SK-N-SH treated with all-trans-retinoic acid at 6 μM for 48 hours (cell line): ENCODE data around the gene BICD1.

Source experiments
- PATZ1 ChIP-seq: fragments of 250-450 bp; sonication (Bioruptor Pico); IDR thresholded peaks from 2 replicates; pipeline ENCODE4 v1.8.0; 2020; ENCODE audit warnings: mild to moderate bottlenecking, moderate library complexity, borderline replicate concordance
- ZC3H10 ChIP-seq: fragments of 250-450 bp; sonication (Bioruptor Pico); IDR thresholded peaks from 2 replicates; pipeline ENCODE4 v1.5.1; 2021; ENCODE audit warnings: mild to moderate bottlenecking, moderate library complexity
- ZNF70 ChIP-seq: fragments of 450-650 bp; formaldehyde crosslinking; IDR thresholded peaks from 2 replicates; pipeline ENCODE4 v1.5.0; 2020; ENCODE audit warnings: mild to moderate bottlenecking, moderate library complexity
- TF ChIP-seq, protein P1 (sequence below): fragments of 250-450 bp; sonication (Bioruptor Pico); IDR thresholded peaks from 2 replicates; pipeline ENCODE4 v1.5.1; 2020; ENCODE audit warnings: low read depth, mild to moderate bottlenecking, moderate library complexity

DNA sequence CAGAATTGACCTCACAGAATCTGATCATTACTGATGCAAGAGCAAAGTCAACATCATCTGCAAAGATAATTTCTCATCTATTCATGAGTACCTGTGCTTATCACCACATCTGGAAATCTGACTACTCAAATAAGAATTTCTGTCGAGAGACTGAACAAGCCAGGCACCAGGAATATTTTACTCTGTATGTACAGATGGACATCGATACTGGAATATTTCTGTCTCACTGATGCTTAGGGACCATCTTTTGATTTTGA, 105.2 kb downstream of the BICD1 start:
- TF ChIP-seq PATZ1 (CRISPR knock-in tag) (no peak), ZC3H10 (no peak), ZNF70 (CRISPR knock-in tag) (no peak)
- TF ChIP-seq, protein P1, sequence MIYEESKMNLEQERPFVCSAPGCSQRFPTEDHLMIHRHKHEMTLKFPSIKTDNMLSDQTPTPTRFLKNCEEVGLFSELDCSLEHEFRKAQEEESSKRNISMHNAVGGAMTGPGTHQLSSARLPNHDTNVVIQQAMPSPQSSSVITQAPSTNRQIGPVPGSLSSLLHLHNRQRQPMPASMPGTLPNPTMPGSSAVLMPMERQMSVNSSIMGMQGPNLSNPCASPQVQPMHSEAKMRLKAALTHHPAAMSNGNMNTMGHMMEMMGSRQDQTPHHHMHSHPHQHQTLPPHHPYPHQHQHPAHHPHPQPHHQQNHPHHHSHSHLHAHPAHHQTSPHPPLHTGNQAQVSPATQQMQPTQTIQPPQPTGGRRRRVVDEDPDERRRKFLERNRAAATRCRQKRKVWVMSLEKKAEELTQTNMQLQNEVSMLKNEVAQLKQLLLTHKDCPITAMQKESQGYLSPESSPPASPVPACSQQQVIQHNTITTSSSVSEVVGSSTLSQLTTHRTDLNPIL (CRISPR knock-in tag), result no peak
